GM18526 (cell line): ENCODE results near the gene INSYN2A.

ENCODE experiments used
- POLR2A ChIP-seq: IDR thresholded peaks from 3 replicates; pipeline ENCODE4 v1.6.1; 2011; ENCODE audit not compliant: insufficient read length; ENCODE audit errors: extremely low read depth

INSYN2A gene

GRCh38 chr10:127196282-127197153, at the start of gene INSYN2A:
INSYN2A (minus strand) TSS chr10:127196591; CDS start chr10:127176395, 20,196 bp downstream.
- TF ChIP-seq POLR2A = no peak

- no peak for TF ChIP-seq POLR2A
Observed at GRCh38 chr10:127245456-127245855, 49.1 kb upstream of the INSYN2A start.

- TF ChIP-seq POLR2A = no peak
Observed at GRCh38 chr10:127243490-127244272, 47.3 kb upstream of the INSYN2A start.

GRCh38 chr10:127242914-127243313, 46.5 kb upstream of the INSYN2A start:
- TF ChIP-seq POLR2A = no peak

GRCh38 chr10:127236266-127236665, 39.9 kb upstream of the INSYN2A start:
- no peak for TF ChIP-seq POLR2A

GRCh38 chr10:127234306-127234800, 38.0 kb upstream of the INSYN2A start:
- TF ChIP-seq POLR2A = no peak

GRCh38 chr10:127228195-127228787, 31.9 kb upstream of the INSYN2A start:
- TF ChIP-seq POLR2A = no peak

GRCh38 chr10:127227663-127228062, 31.3 kb upstream of the INSYN2A start:
- TF ChIP-seq POLR2A = no peak

GRCh38 chr10:127227027-127227426, 30.6 kb upstream of the INSYN2A start:
- no peak for TF ChIP-seq POLR2A

GRCh38 chr10:127221281-127221680, 24.9 kb upstream of the INSYN2A start:
- no peak for TF ChIP-seq POLR2A

- no peak for TF ChIP-seq POLR2A
Observed at GRCh38 chr10:127218658-127219057, 22.3 kb upstream of the INSYN2A start.

- TF ChIP-seq POLR2A = no peak
Observed at GRCh38 chr10:127216786-127217185, 20.4 kb upstream of the INSYN2A start.

- no peak for TF ChIP-seq POLR2A
Observed at GRCh38 chr10:127216274-127216673, 19.9 kb upstream of the INSYN2A start.

- no peak for TF ChIP-seq POLR2A
Observed at GRCh38 chr10:127215866-127216265, 19.5 kb upstream of the INSYN2A start.

- TF ChIP-seq POLR2A = no peak
Observed at GRCh38 chr10:127210936-127211466, 14.6 kb upstream of the INSYN2A start.
